HL-60 (cell line): ENCODE measurements around the gene MYMK.

Experiments used
- DNase-seq, 2 experiments: peaks; one replicate each; pipeline ENCODE4 v3.0.0-alpha.2; 2010 to 2020; ENCODE audit warnings: low read depth in 1 of 2, low spot score in 1 of 2
- H3K27ac ChIP-seq: fragments of 250-450 bp; sonication (Bioruptor Pico); replicated peaks from 2 replicates; pipeline ENCODE4 v1.5.1; 2020; ENCODE audit warnings: mild to moderate bottlenecking, moderate library complexity
- H3K27me3 ChIP-seq: fragments of 250-450 bp; sonication (Bioruptor Pico); 2 replicates; pipeline ENCODE4 v1.5.1; 2021; ENCODE audit warnings: mild to moderate bottlenecking, moderate library complexity; ENCODE audit not compliant: insufficient read depth, poor library complexity, severe bottlenecking
- H3K4me3 ChIP-seq: replicated peaks from 2 replicates; pipeline ENCODE4 v1.5.1; 2011; ENCODE audit warnings: mild to moderate bottlenecking, control low read depth, low read length; ENCODE audit not compliant: insufficient read depth
- CTCF ChIP-seq: IDR thresholded peaks from one replicate; pipeline ENCODE4 v1.5.1; 2011; ENCODE audit warnings: low read length, control low read depth, inconsistent platforms; ENCODE audit not compliant: insufficient read depth
- GABPA ChIP-seq: IDR thresholded peaks from 2 replicates; pipeline ENCODE4 v1.6.1; 2012; ENCODE audit warnings: low read depth
- POLR2AphosphoS5 ChIP-seq: IDR thresholded peaks from 2 replicates; pipeline ENCODE4 v1.6.1; 2012; ENCODE audit warnings: low read depth
- SPI1 ChIP-seq: IDR thresholded peaks from 2 replicates; pipeline ENCODE4 v1.6.1; 2012; ENCODE audit warnings: low read depth, mild to moderate bottlenecking, borderline replicate concordance
- TF ChIP-seq, protein P1 (sequence below): IDR thresholded peaks from 2 replicates; pipeline ENCODE4 v1.6.1; 2012; ENCODE audit warnings: low read depth; ENCODE audit not compliant: insufficient replicate concordance

Gene MYMK

GRCh38 chr9:133490865-133491655 lies 33.7 kb downstream of the MYMK start:
- no peak for DNase-seq

GRCh38 chr9:133490201-133490681 lies 34.5 kb downstream of the MYMK start:
- TF ChIP-seq CTCF (no peak), SPI1 (no peak), GABPA (no peak)
- DNase-seq: no peak
- Histone ChIP-seq H3K4me3 (no peak overlapping the region), H3K27ac (no peak overlapping the region), H3K27me3 (no peaks in the 10 kb centered on the region)

More at GRCh38 chr9:133490865-133491655, 33.7 kb downstream of the MYMK start:
- Histone ChIP-seq H3K27ac (no peak overlapping the region), H3K27me3 (no peaks in the 10 kb centered on the region), H3K4me3 (no peak overlapping the region)
- no peak for TF ChIP-seq POLR2AphosphoS5
- TF ChIP-seq, protein P1, sequence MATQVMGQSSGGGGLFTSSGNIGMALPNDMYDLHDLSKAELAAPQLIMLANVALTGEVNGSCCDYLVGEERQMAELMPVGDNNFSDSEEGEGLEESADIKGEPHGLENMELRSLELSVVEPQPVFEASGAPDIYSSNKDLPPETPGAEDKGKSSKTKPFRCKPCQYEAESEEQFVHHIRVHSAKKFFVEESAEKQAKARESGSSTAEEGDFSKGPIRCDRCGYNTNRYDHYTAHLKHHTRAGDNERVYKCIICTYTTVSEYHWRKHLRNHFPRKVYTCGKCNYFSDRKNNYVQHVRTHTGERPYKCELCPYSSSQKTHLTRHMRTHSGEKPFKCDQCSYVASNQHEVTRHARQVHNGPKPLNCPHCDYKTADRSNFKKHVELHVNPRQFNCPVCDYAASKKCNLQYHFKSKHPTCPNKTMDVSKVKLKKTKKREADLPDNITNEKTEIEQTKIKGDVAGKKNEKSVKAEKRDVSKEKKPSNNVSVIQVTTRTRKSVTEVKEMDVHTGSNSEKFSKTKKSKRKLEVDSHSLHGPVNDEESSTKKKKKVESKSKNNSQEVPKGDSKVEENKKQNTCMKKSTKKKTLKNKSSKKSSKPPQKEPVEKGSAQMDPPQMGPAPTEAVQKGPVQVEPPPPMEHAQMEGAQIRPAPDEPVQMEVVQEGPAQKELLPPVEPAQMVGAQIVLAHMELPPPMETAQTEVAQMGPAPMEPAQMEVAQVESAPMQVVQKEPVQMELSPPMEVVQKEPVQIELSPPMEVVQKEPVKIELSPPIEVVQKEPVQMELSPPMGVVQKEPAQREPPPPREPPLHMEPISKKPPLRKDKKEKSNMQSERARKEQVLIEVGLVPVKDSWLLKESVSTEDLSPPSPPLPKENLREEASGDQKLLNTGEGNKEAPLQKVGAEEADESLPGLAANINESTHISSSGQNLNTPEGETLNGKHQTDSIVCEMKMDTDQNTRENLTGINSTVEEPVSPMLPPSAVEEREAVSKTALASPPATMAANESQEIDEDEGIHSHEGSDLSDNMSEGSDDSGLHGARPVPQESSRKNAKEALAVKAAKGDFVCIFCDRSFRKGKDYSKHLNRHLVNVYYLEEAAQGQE: no peak
- TF ChIP-seq CTCF: no peak
- TF ChIP-seq SPI1: no peak
- no peak for TF ChIP-seq GABPA

- Histone ChIP-seq H3K27me3 (no peaks in the 10 kb centered on the region), H3K27ac (no peak overlapping the region), H3K4me3 (no peak overlapping the region)
- no peak for DNase-seq
- TF ChIP-seq POLR2AphosphoS5: no peak
- TF ChIP-seq GABPA: no peak
- TF ChIP-seq, protein P1: no peak
- no peak for TF ChIP-seq CTCF
- TF ChIP-seq SPI1: no peak
Observed at GRCh38 chr9:133489253-133490190, 35.2 kb downstream of the MYMK start.
